Smooth muscle cell (in vitro differentiated cells): ENCODE measurements around the gene GPR155. TPM values are rescaled to one million over a fixed set of nuclear protein-coding genes. Genes with fewer than 3 reads are reported as not detected.

Experiments used
- DNase-seq: peaks from one replicate; lab custom pipeline; 2025; ENCODE audit not compliant: unreplicated experiment; lab: John Stamatoyannopoulos, UW
- H2AFZ ChIP-seq: fragments of 200-600 bp; sonication (generic); 2 replicates; pipeline ENCODE4 v1.6.0; 2016; ENCODE audit warnings: antibody characterized with exemption, low read depth, mild to moderate bottlenecking
- H3F3A ChIP-seq: fragments of 200-600 bp; sonication (generic); 2 replicates; pipeline ENCODE4 v1.6.0; 2017; ENCODE audit warnings: antibody characterized with exemption, low read depth
- H3K27ac ChIP-seq: fragments of 200-600 bp; sonication (generic); 2 replicates; pipeline ENCODE4 v1.5.1; 2016; ENCODE audit warnings: low read depth, mild to moderate bottlenecking
- H3K27me3 ChIP-seq: fragments of 200-600 bp; sonication (generic); 2 replicates; pipeline ENCODE4 v1.6.1; 2016; ENCODE audit warnings: low read depth, mild to moderate bottlenecking
- H3K36me3 ChIP-seq: fragments of 200-600 bp; sonication (generic); 2 replicates; pipeline ENCODE4 v1.5.1; 2016; ENCODE audit warnings: low read depth
- H3K4me1 ChIP-seq: fragments of 200-600 bp; sonication (generic); 2 replicates; pipeline ENCODE4 v1.5.1; 2016; ENCODE audit warnings: low read depth
- H3K4me2 ChIP-seq: fragments of 200-600 bp; sonication (generic); 2 replicates; pipeline ENCODE4 v1.6.0; 2016; ENCODE audit warnings: mild to moderate bottlenecking
- H3K4me3 ChIP-seq: fragments of 200-600 bp; sonication (generic); 2 replicates; pipeline ENCODE4 v1.5.1; 2016; ENCODE audit warnings: mild to moderate bottlenecking
- H3K79me2 ChIP-seq: fragments of 200-600 bp; sonication (generic); 2 replicates; pipeline ENCODE4 v1.6.0; 2016; ENCODE audit warnings: low read depth, mild to moderate bottlenecking
- H3K9ac ChIP-seq: fragments of 200-600 bp; sonication (generic); 2 replicates; pipeline ENCODE4 v1.6.0; 2016; ENCODE audit warnings: low read depth
- H3K9me3 ChIP-seq: fragments of 200-600 bp; sonication (generic); replicated peaks from 2 replicates; pipeline ENCODE4 v1.5.1; 2016; ENCODE audit warnings: low read depth
- H4K20me1 ChIP-seq: fragments of 200-600 bp; sonication (generic); 2 replicates; pipeline ENCODE4 v1.6.0; 2016; ENCODE audit warnings: low read depth
- WGBS: methylation state at CpG from one replicate; pipeline ENCODE4 v1.1.7; 2016; ENCODE audit warnings: low lambda C conversion rate; 5-methylcytosine and 5-hydroxymethylcytosine counted together
- polyA plus RNA-seq: library from polyadenylated mRNA; unstranded; fragments of >200 nt; fragmentation: Nextera tagmentation; extraction: Ambion mirVana; gene quantifications from 2 replicates; pipeline ENCODE4 v1.2.1, GENCODE V29; 2016
- total RNA-seq: library from RNA; depleted of rRNA; stranded (reverse); fragments of >200 nt; gene quantifications from 2 replicates; pipeline ENCODE4 v1.2.3, GENCODE V29; 2014
- TF ChIP-seq, protein P1 (sequence below): fragments of 200-600 bp; sonication (generic); IDR thresholded peaks from 2 replicates; pipeline ENCODE4 v1.5.1; 2017; ENCODE audit warnings: borderline replicate concordance, mild to moderate bottlenecking, antibody characterized with exemption; ENCODE audit not compliant: insufficient read depth, poor library complexity, severe bottlenecking

Gene GPR155
- total and polyA plus RNA-seq, 2 experiments from 2014 or later, result 6.9 to 10.5 TPM

DNA sequence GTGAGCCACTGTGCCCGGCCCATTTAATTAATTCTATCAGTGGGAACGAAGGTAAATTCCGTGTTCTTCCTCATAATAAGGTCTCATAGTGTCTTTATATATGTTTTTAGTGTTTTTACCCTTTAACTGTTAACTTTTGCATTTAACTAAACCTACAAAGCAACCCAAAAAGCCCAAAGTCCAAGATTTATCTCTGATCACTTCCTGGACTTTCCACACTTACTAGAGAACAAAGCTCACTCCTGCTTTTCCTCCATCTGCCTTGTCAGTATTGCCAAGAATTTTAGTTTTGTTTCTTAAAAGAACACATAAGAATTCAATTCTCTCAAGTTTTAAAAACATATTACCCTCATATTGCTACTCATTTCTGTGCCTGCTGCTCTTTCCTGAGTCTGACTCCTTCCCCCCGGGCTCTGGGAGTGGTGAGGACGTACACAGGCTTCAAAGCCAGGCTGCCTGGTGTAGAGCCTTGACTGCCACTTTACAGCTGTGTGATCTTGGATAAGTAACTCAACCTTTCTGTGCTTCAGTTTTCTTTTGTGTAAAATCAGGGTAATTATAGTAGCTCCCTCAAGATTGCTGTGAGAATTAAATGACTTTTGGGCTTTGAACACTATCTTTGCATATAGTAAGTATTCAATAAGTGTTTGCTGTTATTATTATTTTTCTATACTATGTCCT, 24.9 kb upstream of the GPR155 start:
- Histone ChIP-seq H3K4me3 (no peak overlapping the region), H3K4me2 (no peak overlapping the region), H2AFZ (no peak overlapping the region), H3F3A (no peaks in the 10 kb centered on the region), H3K36me3 (no peaks in the 10 kb centered on the region), H3K4me1 (no peaks in the 10 kb centered on the region), H3K9me3 (peaks cover 3% of the 10 kb centered on the region), H3K79me2 (no peaks in the 10 kb centered on the region), H3K9ac (no peak overlapping the region), H4K20me1 (no peaks in the 10 kb centered on the region), H3K27ac (no peak overlapping the region), H3K27me3 (no peaks in the 10 kb centered on the region)
- 55% methylated on average over 5 of the region's 5 CpGs for WGBS
- TF ChIP-seq, protein P1, sequence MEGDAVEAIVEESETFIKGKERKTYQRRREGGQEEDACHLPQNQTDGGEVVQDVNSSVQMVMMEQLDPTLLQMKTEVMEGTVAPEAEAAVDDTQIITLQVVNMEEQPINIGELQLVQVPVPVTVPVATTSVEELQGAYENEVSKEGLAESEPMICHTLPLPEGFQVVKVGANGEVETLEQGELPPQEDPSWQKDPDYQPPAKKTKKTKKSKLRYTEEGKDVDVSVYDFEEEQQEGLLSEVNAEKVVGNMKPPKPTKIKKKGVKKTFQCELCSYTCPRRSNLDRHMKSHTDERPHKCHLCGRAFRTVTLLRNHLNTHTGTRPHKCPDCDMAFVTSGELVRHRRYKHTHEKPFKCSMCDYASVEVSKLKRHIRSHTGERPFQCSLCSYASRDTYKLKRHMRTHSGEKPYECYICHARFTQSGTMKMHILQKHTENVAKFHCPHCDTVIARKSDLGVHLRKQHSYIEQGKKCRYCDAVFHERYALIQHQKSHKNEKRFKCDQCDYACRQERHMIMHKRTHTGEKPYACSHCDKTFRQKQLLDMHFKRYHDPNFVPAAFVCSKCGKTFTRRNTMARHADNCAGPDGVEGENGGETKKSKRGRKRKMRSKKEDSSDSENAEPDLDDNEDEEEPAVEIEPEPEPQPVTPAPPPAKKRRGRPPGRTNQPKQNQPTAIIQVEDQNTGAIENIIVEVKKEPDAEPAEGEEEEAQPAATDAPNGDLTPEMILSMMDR, result no peak
- no peak for DNase-seq

DNA sequence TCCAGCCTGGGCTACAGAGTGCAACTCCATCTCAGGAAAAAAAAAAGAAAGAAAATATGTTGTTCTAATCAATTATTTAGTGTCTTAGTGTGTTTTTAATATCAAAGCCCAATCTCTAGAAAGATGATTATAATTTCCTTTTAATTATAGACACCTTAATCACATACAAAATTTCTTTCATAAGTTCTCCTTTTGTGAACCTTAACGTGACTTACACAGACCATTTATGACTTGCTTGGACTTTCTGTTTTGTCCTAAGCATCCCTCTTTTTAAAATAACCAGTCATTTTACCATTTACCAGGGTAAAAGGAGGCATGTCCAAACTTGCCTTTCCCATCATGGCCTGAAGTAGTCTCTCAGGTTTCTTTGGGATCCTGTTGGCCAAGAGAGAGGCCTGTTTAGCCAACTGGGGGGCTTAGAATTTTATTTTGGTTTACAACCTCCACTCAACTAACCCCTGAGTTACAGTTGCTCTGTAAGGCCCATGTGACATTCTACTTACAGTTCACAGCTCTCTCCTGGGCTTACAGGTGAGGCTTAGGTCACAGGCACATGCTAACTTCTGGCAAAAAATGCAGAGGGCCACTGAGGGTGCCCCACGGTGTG, 23.9 kb upstream of the GPR155 start:
- H3K27me3 ChIP-seq, result no peaks in the 10 kb centered on the region
- H3K4me3 ChIP-seq, result no peak overlapping the region
- peaks cover 3% of the 10 kb centered on the region for H3K9me3 ChIP-seq
- H3K36me3 ChIP-seq, result no peaks in the 10 kb centered on the region
- DNase-seq, result no peak
- TF ChIP-seq, protein P1, result no peak
- H3K9ac ChIP-seq, result no peak overlapping the region
- WGBS, result 32% methylated on average over 2 of the region's 2 CpGs
- H3K4me1 ChIP-seq, result no peaks in the 10 kb centered on the region
- H2AFZ ChIP-seq, result no peak overlapping the region
- H3K79me2 ChIP-seq, result no peaks in the 10 kb centered on the region
- no peaks in the 10 kb centered on the region for H4K20me1 ChIP-seq
- no peaks in the 10 kb centered on the region for H3F3A ChIP-seq
- no peak overlapping the region for H3K27ac ChIP-seq
- no peak overlapping the region for H3K4me2 ChIP-seq

DNA sequence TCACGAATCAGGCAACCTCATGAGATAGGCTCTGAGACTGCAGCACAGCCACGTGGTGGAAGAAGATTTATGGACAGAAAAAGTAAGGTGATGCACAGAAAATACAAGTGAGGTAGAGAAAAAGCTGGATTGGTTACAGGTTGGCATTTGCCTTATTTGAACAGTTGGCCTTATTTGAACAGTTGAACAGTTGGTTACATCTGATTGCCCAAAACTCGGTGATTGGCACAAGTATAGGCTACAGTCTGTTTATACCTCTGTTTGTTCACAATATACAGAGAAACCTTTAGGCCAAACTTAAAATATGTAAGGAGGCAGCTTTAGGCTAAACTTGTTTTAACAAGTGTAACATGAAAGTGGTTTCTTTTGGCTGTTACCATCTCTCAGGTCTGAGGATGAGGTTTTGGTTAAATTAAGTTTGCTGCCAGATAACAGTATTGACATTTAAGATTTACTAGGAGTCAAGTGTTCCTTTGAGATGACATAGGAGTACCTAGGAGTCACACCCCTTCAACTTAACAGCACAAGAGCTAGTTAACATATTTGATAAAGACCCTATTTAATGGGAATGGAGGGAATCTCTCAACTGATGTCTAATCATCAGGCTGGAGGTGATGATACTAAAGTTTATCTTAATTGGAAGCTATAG, 16.5 kb upstream of the GPR155 start:
- no peaks in the 10 kb centered on the region for H3F3A ChIP-seq
- H3K79me2 ChIP-seq, result no peaks in the 10 kb centered on the region
- TF ChIP-seq, protein P1, result no peak
- 90% methylated on average over 3 of the region's 3 CpGs for WGBS
- H3K4me1 ChIP-seq, result no peaks in the 10 kb centered on the region
- no peaks in the 10 kb centered on the region for H3K27me3 ChIP-seq
- no peak overlapping the region for H3K27ac ChIP-seq
- no peak overlapping the region for H2AFZ ChIP-seq
- no peaks in the 10 kb centered on the region for H3K36me3 ChIP-seq
- H3K4me2 ChIP-seq, result no peak overlapping the region
- no peak for DNase-seq
- H3K9ac ChIP-seq, result no peak overlapping the region
- H4K20me1 ChIP-seq, result no peaks in the 10 kb centered on the region
- no peak overlapping the region for H3K4me3 ChIP-seq
- H3K9me3 ChIP-seq, result no peaks in the 10 kb centered on the region

DNA sequence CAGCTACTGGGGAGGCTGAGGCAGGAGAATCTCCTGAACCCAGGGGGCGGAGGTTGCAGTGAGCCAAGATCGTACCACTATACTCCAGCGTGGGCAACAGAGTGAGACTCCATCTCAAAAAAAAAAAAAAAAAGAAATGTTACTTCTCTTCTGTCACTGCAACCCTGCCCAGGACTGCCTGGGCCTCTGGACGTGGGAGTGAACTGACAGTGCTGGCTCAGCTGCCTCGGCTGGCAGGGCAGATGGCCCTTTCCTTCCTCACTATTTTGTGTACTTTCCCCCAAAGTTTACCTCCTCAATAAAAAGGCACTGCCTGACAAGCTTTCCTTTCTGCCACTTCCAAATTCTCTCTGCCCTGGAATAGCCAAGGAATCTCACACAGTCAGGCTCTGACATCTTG, 12.5 kb upstream of the GPR155 start:
- TF ChIP-seq, protein P1, result no peak
- WGBS, result 82% methylated on average over 5 of the region's 5 CpGs
- no peaks in the 10 kb centered on the region for H3K36me3 ChIP-seq

More for the DNA sequence above, 12.5 kb upstream of the GPR155 start:
- Histone ChIP-seq H3K9ac (no peak overlapping the region), H3F3A (no peaks in the 10 kb centered on the region), H4K20me1 (no peaks in the 10 kb centered on the region), H3K4me1 (no peaks in the 10 kb centered on the region), H3K4me2 (no peak overlapping the region), H3K9me3 (no peaks in the 10 kb centered on the region), H2AFZ (no peak overlapping the region), H3K27ac (no peak overlapping the region), H3K79me2 (no peaks in the 10 kb centered on the region), H3K27me3 (no peaks in the 10 kb centered on the region), H3K4me3 (no peak overlapping the region)
- no peak for DNase-seq
